DMS 273 treated with DMSO at 0.1 percent for 48 hours (cell line): ENCODE results near the gene WBP4.
"Not testable (repeated sequence)": the region's sequence is repeated elsewhere in the genome, so short reads cannot be mapped to it uniquely, and the experiment has no call there.

Experiments
- DNase-seq: peaks from one replicate; lab custom pipeline; 2025; lab: John Stamatoyannopoulos, UW

Gene WBP4

DNA sequence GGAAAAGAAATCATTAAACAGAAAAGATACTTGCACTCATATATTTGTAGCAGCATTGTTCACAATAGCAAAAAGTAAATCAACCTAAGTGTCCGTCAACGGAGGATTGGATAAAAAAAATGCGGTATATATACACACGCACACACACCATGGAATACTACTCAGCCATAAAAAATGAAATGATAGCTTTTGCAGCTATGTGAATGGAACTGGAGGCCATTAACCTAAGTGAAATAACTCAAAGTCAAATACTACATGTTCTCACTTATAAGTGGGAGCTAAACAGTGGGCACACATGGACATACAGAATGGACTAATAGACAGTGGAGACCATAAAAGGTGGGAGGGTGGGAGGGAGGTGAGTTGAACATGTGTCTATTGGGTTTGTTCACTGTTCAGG is 18.4 kb downstream of the WBP4 start:
- DNase-seq: no peak

- DNase-seq: no peak
These were observed 24.8 kb downstream of the WBP4 start for GRCh38 chr13:41085961-41086585.

DNA sequence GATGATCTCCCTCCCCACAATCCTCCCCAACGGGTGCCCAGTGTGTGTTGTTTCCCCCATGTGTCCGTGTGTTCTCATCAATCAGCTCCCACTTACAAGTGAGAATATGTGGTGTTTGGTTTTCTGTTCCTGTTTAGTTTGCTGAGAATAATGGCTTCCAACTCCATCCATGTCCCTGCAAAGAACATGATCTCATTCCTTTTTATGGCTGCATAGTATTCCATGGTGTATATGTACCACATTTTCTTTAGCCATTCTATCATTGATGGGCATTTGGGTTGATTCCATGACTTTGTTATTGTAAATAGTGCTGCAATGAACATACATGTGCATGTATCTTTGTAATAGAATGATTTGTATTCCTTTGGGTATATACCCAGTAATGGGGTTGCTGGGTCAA is 34.4 kb downstream of the WBP4 start:
- DNase-seq: not testable (repeated sequence)

- no peak for DNase-seq
These were observed 37.5 kb downstream of the WBP4 start for GRCh38 chr13:41098761-41099160.

- DNase-seq: no peak
These were observed 38.7 kb downstream of the WBP4 start for GRCh38 chr13:41099986-41100385.

- DNase-seq: peak; percentile 9
These were observed 45.8 kb downstream of the WBP4 start for GRCh38 chr13:41107104-41107571.

DNA sequence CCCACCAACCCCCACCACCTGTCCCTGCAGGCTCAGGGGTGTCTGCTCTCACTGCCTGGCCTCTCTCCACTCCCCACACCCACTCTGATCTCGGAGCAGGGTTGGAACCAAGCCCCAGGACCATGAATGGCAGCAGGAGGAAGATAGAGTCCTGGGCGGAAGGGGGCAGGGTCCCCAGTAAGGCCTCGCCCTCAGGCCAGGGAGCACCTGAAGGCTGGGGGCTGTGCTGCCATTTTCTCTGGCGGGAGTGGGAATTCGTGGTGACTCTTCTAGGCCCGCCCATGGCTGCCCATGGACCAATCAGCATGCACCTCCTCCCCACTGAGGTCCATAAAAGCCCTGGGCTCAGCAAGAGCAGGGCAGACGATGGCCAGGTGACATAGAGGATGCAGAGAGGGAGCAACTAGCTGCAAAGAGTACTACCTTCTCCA is 46.3 kb downstream of the WBP4 start:
- no peak for DNase-seq

DNA sequence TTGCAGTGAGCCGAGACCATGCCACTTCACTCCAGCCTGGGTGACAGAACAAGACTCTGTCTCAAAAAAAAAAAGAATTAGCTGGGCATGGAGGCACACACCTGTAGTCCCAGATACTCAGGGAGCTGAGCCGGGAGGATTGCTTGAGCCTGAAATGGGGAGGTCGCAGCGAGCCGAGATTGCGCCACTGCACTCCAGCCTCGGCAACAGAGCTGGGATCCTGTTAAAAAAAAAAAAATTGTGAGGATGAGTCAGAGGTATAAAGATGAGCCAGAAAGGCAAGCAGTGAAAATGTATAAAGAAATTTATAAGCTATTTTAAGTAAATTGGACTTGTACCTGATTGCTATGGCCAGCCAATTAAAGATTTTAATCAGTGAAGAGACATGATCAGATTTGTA is 50.1 kb downstream of the WBP4 start:
- DNase-seq: no peak

- no peak for DNase-seq
These were observed 56.6 kb downstream of the WBP4 start for GRCh38 chr13:41117869-41118268.

DNA sequence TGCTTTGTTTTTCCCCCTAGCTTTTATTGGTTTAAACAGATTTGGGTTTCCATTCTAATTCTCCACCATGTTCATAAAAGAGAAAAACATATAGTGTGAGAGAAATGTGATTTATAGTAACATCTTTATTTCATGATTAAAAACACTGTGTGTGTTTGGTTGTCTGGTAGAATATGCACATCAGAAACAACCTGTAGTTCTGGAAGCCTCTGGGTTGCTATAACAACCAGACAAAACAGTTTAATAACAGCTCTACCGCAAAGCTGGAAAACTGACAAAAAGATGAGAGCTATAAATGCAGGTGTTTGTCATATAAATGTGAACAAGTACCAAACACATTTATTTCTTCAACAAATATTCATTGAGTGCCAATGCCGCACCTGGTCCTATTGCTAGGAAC is 61.5 kb downstream of the WBP4 start:
- DNase-seq: no peak

- DNase-seq: no peak
These were observed 66.4 kb downstream of the WBP4 start for GRCh38 chr13:41127701-41128100.

DNA sequence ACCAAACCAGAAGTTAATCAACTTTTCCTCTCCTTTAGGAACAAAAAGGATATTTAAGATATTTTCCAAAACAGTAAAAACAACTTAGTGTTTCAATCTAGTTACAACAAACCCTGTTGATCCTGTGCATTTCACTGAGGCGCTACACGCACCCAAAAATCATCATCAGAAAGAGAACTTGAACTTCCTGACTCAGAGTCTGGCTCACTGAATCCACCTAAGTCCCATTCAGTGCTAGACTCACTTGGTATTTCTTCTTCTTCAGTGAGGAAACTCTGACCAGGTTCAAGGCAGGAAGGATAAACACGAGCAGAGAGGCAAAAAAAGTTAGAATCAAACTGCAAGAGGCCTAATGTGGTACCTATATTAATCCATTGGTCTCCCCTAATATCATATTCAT is 69.0 kb downstream of the WBP4 start:
- no peak for DNase-seq

GRCh38 chr13:41131189-41131588 is 69.9 kb downstream of the WBP4 start:
- DNase-seq: not testable (repeated sequence)

- not testable (repeated sequence) for DNase-seq
These were observed 70.6 kb downstream of the WBP4 start for GRCh38 chr13:41131660-41132511.

GRCh38 chr13:41132512-41133152 is 71.3 kb downstream of the WBP4 start, which contains the start of gene KBTBD6:
Gene KBTBD6 (minus strand): TSS chr13:41132802. CDS start chr13:41132511, 291 bp downstream.
- peak; percentile 92 for DNase-seq
